OCI-LY3 (cell line): Measurements from ENCODE around the gene OSBPL3.

Source experiments
- H2AFZ ChIP-seq: fragments of 200-600, 300-600 bp; shearing (Covaris generic); 2 replicates; pipeline ENCODE4 v1.6.0; 2014; ENCODE audit warnings: antibody characterized with exemption, low read depth, low read length
- H3K27ac ChIP-seq: fragments of 200-600, 300-600 bp; sonication (generic); 2 replicates; pipeline ENCODE4 v1.5.1; 2014; ENCODE audit warnings: mild to moderate bottlenecking, low read length, moderate library complexity, mixed read lengths
- H3K27me3 ChIP-seq: fragments of 200-600, 300-600 bp; sonication (generic); 2 replicates; pipeline ENCODE4 v1.6.1; 2014; ENCODE audit warnings: low read depth, low read length, mixed read lengths
- H3K36me3 ChIP-seq: fragments of 200-600, 300-600 bp; sonication (generic); replicated peaks from 2 replicates; pipeline ENCODE3; 2014; ENCODE audit warnings: low read depth, low read length, mixed read lengths
- H3K4me1 ChIP-seq: fragments of 300-600, 200-600 bp; sonication (generic); 2 replicates; pipeline ENCODE4 v1.6.1; 2014; ENCODE audit warnings: low read length, mixed read lengths
- H3K4me2 ChIP-seq: fragments of 200-600, 300-600 bp; sonication (generic); 2 replicates; pipeline ENCODE4 v1.6.1; 2014; ENCODE audit warnings: low read length, mixed read lengths
- H3K4me3 ChIP-seq: fragments of 300-600, 200-600 bp; sonication (generic); 2 replicates; pipeline ENCODE4 v1.5.1; 2014; ENCODE audit warnings: antibody characterized with exemption, mild to moderate bottlenecking, low read length, moderate library complexity
- H3K79me2 ChIP-seq: fragments of 300-600, 200-600 bp; shearing (Covaris generic); 2 replicates; pipeline ENCODE4 v1.6.1; 2014; ENCODE audit warnings: mild to moderate bottlenecking, low read length, mixed read lengths
- H3K9ac ChIP-seq: fragments of 300-600, 200-600 bp; shearing (Covaris generic); 2 replicates; pipeline ENCODE4 v1.6.0; 2014; ENCODE audit warnings: mild to moderate bottlenecking, low read length, moderate library complexity
- H3K9me3 ChIP-seq: fragments of 200-600, 300-600 bp; shearing (Covaris generic); 2 replicates; pipeline ENCODE4 v1.6.1; 2014; ENCODE audit warnings: low read length, mixed read lengths; ENCODE audit not compliant: insufficient read depth
- H4K20me1 ChIP-seq: fragments of 200-600, 300-600 bp; sonication (generic); 2 replicates; pipeline ENCODE4 v1.6.1; 2016; ENCODE audit warnings: low read length, mixed read lengths; ENCODE audit not compliant: insufficient read depth
- EZH2phosphoT487 ChIP-seq: fragments of 200-600 bp; shearing (Covaris generic); IDR thresholded peaks from 2 replicates; pipeline ENCODE4 v1.6.1; 2018; ENCODE audit warnings: antibody characterized with exemption, mixed run types, low read depth
- TF ChIP-seq, protein P1 (sequence below): fragments of 200-600, 300-600 bp; sonication (generic); IDR thresholded peaks from 2 replicates; pipeline ENCODE4 v1.5.1; 2014; ENCODE audit warnings: antibody characterized with exemption, low read length, low read depth

The OSBPL3 gene

DNA sequence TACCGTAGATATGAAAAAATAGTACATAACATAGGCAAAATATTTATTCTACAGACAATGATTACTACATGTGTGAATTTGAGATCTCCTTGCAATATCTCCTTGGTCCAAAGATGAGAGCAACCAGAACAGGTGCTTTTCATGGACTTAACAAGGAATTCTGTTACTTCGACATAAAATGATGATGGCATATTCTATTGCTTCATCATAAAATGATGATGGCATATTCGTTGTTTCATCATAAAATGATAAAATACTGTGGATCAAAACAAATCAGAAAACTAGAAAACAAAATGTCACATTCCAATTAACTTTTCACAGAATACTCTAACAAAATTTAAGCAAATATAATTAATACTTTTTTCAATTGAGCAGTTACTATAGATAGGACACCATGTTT lies 4.8 kb downstream of the OSBPL3 start:
- no peak overlapping the region for H2AFZ ChIP-seq
- H4K20me1 ChIP-seq = peaks cover 4% of the 10 kb centered on the region; the same call in 1 of the 2 replicates
- no peak overlapping the region for H3K9ac ChIP-seq
- peaks cover 6% of the 10 kb centered on the region; the same call in 1 of the 2 replicates for H3K4me1 ChIP-seq
- H3K9me3 ChIP-seq = no peaks in the 10 kb centered on the region
- TF ChIP-seq, protein P1, sequence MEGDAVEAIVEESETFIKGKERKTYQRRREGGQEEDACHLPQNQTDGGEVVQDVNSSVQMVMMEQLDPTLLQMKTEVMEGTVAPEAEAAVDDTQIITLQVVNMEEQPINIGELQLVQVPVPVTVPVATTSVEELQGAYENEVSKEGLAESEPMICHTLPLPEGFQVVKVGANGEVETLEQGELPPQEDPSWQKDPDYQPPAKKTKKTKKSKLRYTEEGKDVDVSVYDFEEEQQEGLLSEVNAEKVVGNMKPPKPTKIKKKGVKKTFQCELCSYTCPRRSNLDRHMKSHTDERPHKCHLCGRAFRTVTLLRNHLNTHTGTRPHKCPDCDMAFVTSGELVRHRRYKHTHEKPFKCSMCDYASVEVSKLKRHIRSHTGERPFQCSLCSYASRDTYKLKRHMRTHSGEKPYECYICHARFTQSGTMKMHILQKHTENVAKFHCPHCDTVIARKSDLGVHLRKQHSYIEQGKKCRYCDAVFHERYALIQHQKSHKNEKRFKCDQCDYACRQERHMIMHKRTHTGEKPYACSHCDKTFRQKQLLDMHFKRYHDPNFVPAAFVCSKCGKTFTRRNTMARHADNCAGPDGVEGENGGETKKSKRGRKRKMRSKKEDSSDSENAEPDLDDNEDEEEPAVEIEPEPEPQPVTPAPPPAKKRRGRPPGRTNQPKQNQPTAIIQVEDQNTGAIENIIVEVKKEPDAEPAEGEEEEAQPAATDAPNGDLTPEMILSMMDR = no peak
- H3K4me2 ChIP-seq = no peak overlapping the region
- H3K36me3 ChIP-seq = no peaks in the 10 kb centered on the region
- H3K27ac ChIP-seq = no peak overlapping the region
- H3K79me2 ChIP-seq = peaks cover 22% of the 10 kb centered on the region
- H3K27me3 ChIP-seq = no peaks in the 10 kb centered on the region
- H3K4me3 ChIP-seq = no peak overlapping the region

DNA sequence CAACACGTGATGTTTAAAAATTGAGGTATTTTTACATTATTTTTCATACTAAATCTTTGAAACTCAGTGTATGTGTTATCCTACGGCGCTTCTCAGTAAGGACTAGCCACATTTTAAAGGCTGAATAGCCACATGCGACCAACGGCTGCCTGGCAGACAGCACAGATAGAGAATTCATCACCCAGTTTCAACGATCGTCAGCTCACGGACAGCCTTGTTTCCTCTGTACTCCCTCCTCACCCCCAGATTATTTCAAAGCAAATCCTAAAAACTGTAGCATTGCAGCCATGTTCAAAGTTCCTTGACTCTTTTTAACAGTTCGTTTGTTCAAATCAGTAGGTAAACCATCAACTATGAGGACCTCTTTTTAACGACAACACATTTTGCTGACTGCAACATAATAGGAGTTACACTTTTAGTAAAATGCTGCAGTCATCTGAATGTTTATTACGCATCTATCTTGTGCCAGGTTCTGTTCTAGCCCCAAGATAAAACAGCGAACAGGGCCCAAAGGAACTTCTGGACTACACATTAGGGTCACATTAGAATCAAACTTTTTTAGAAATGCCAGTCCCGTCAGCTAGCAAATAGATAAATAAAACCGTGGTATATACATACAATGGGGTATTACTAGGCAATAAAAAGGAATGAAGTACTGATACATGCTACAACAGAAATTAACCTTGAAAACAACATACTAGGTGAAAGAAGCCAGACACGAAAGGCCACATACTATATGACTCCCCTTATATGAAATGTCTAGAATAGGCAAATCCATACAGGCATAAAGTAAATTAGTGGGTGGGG lies 5.7 kb downstream of the OSBPL3 start:
- H3K27ac ChIP-seq = no peak overlapping the region
- H3K4me2 ChIP-seq = no peak overlapping the region
- no peaks in the 10 kb centered on the region for H3K27me3 ChIP-seq
- no peaks in the 10 kb centered on the region for H3K36me3 ChIP-seq
- H3K79me2 ChIP-seq = peaks cover 22% of the 10 kb centered on the region
- no peak overlapping the region for H3K4me3 ChIP-seq
- H3K4me1 ChIP-seq = peaks cover 7% of the 10 kb centered on the region
- no peaks in the 10 kb centered on the region for H3K9me3 ChIP-seq
- H4K20me1 ChIP-seq = peaks cover 4% of the 10 kb centered on the region; the same call in 1 of the 2 replicates
- TF ChIP-seq, protein P1 = no peak
- TF ChIP-seq EZH2phosphoT487 = no peak
- no peak overlapping the region for H3K9ac ChIP-seq
- H2AFZ ChIP-seq = no peak overlapping the region

DNA sequence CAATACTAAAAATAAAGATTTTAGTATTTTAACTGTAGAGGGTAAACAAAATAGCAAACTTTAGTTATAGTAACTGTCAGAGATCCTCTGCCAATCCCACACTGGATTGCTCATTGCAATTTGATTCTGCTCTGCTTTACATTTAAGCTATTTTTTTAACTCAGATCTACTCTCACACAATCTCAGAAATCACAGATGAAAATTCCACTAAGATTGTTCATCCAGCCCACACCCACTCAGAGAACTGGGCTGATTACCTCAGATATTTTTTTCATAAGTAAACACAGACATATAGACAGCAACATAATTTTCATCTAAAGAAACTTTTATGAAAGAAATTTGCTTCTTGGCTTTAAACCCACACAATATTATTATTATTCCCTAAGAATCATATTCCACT lies 7.0 kb downstream of the OSBPL3 start:
- Histone ChIP-seq H2AFZ (no peak overlapping the region), H3K27ac (no peak overlapping the region), H3K4me1 (peaks cover 6% of the 10 kb centered on the region), H3K9me3 (no peaks in the 10 kb centered on the region), H3K79me2 (peaks cover 13% of the 10 kb centered on the region), H3K9ac (no peak overlapping the region), H3K36me3 (no peaks in the 10 kb centered on the region), H3K27me3 (no peaks in the 10 kb centered on the region), H3K4me3 (no peak overlapping the region), H3K4me2 (no peak overlapping the region), H4K20me1 (no peaks in the 10 kb centered on the region)
- no peak for TF ChIP-seq EZH2phosphoT487
- TF ChIP-seq, protein P1 = no peak

DNA sequence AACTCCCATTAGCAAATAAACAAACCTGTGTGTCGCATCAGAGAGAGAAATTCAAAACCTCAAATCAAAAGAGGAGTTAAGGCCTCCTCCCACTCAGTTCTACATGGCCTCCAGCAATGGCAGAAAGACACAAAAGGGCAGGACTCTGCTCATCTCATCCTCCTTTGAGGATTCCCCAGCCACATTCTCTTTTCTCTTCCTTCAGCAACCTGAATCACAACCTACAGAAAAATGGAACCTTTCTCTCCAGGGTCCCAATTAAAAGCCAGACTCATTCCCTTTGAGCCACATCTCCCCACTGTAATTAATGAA lies 7.9 kb downstream of the OSBPL3 start:
- H4K20me1 ChIP-seq = no peaks in the 10 kb centered on the region
- no peak overlapping the region for H2AFZ ChIP-seq
- peaks cover 13% of the 10 kb centered on the region for H3K79me2 ChIP-seq
- no peak overlapping the region for H3K27ac ChIP-seq
- TF ChIP-seq, protein P1 = no peak
- TF ChIP-seq EZH2phosphoT487 = no peak
- H3K4me2 ChIP-seq = no peak overlapping the region
- H3K27me3 ChIP-seq = no peaks in the 10 kb centered on the region
- H3K36me3 ChIP-seq = no peaks in the 10 kb centered on the region
- H3K9me3 ChIP-seq = no peaks in the 10 kb centered on the region
- H3K9ac ChIP-seq = no peak overlapping the region
- H3K4me3 ChIP-seq = no peak overlapping the region
- H3K4me1 ChIP-seq = peaks cover 14% of the 10 kb centered on the region
